NCI-H748 treated with DMSO at 0.1 percent for 48 hours (cell line): ENCODE measurements around the gene ABHD16B.
"Not testable (repeated sequence)": the region's sequence is repeated elsewhere in the genome, so short reads cannot be mapped to it uniquely, and the experiment has no call there.

Experiments used
- DNase-seq: peaks from one replicate; lab custom pipeline; 2025; lab: John Stamatoyannopoulos, UW

Gene ABHD16B

DNA sequence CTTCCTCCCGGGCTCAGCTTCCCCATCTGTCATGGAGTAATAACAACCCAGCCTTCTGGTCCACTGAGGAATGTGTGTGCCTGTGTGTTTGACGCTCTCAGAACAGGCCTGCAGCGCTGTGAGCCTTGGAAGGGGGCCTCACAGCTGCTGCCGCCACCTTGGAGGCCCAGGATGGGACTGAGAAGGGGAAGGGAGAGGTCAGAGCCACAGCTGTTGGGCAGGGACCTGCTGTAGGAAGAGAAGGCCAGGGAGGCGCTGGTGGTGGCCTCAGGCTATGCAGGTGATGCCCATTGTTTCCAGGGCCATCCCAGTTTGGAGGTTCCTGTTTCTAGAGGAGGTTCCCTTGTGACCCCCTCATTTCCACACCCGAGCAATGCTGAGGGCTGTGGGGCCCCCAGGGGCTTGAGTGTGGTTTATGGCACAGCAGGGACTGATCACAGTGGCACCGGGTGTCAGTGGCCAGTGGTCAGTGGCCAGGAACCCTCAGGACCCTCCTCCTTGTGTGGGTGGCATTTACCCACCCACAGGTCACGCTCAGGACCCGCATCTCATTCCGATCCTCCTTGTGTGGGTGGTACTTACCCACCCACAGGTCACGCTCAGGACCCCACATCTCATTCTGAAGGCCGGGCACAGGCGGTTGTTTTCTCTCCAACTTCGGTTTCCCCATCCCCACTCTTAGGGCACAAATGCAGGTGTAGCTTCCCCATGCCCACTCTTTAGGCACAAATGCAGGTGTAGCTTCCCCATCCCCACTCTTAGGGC lies 17.8 kb downstream of the ABHD16B start:
- no peak for DNase-seq

GRCh38 chr20:63880901-63881300 lies 19.6 kb downstream of the ABHD16B start:
- DNase-seq, result not testable (repeated sequence)

- no peak for DNase-seq
Measured at GRCh38 chr20:63881451-63882226, 20.3 kb downstream of the ABHD16B start.

- DNase-seq, result no peak
Measured at GRCh38 chr20:63882257-63883200, 21.2 kb downstream of the ABHD16B start.

DNA sequence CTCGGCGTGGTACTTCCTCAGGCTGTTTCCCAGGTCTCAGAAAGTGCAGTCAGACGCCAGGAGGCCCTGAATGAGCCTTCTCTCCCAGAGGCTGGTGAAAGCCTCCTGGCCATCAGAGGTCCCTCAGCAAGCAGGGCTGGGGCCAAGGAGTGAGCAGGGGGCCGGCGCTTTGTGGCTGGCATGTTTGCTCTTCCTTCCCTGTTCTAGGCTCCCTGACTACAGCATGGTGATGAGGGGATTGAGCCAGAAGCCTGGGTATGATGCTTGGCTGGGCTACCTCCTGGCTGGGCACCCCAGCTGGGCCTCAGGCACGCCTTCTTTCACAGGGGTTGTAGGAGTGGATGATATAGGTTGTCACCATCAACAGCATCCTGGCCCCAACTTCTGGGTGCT lies 21.9 kb downstream of the ABHD16B start:
- no peak for DNase-seq

DNA sequence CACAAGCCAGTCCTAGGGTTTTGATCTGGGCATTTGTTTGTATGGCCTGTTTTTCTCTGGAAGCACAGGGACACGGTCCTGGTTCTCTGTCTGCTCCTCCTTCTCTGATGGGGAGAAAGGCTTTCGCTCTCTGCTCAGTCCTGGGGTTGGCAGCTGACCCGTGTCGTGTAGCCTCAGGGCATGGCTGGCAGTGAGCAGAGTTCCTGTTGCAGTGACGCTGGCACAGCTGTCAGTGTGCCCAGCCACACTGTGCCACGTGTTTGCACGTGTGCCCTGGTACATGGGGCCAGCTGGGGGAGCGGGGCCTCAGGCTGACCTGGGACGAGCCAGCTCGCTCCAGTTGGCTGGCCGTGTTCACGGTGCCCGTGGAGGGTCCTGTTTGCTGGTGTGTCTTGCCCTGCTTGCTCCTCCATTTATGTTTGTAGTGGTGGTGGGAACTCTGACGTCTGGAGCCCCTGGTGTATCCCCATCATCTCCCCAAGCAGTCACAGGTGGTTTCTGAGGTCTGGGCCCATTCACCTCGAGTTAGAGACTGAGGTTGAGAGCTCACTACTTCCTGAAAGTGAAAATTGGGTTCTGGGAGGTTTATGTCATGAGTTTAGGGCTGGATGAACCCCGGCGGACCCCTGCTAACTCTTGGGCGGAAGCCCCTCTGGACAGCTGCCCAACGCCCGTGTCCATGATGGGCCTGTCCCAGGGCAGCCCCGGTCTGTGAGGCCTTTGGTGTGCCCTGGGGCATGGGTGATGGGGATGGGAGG lies 23.4 kb downstream of the ABHD16B start:
- no peak for DNase-seq

GRCh38 chr20:63885264-63886053 lies 24.2 kb downstream of the ABHD16B start:
- no peak for DNase-seq

GRCh38 chr20:63886054-63886419 lies 24.7 kb downstream of the ABHD16B start:
- DNase-seq, result no peak

- DNase-seq, result no peak
Measured at GRCh38 chr20:63886921-63887320, 25.6 kb downstream of the ABHD16B start.

DNA sequence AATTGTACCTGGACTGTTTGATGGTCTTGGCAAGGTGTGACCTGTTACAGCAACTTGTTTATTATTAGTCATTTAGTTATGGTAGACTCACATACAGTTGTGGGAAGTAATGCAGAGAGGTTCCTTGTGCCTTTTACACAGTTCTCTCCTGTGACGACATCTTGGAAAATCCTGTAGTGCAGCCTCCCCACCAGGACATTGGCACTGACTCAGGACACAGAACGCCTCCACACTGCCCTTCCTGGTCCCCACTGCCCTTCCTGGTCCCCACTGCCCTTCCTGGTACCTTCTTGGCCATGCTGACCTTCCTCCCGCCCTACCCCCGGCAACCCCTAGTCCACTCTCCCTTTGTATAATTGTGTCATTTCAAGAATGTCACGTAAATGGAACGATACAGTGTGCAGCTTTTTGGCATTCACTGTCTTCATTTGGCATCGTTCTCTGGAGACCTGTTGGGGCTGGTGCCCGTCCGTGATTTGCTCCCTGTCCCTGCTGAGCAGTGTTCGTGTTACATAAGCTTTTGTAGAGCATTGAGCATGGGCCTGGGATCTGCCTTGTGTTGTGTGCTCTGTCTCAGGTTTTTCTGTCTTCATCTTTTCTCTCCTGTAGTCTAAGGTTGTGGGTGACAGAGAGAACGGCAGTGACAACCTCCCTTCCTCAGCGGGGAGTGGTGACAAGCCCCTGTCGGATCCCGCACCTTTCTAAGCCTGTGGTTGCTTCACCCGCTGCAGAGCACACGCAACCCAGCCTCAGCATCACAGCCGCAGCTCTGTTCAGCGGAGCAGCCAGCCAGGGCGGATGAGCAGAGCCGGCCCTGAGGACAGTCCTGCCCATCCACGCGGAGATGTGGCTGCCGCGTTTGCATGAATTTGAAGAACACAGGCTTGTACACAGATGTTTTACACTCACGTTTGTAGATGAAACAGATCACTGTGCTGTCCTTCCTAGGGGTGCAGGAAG lies 28.2 kb downstream of the ABHD16B start:
- DNase-seq, result no peak

DNA sequence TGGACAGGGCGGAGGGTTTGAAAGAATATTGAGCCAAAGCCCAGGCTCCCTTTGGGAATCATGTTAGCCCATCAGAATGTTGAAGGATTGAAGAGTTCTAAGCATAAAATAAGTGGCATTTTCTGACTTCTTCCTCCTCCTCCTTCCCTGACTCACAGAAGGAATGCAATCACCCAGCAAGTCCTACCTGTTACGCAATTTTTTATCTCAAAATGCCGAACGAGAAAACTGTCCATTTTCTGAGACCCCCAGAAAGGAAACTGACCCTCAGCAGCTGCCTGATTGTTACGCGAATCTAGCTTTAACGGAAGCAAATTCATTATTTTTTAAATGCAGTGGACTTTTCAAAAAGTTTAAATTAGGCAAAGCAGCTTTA lies 28.9 kb downstream of the ABHD16B start:
- DNase-seq, result no peak

GRCh38 chr20:63890616-63891015 lies 29.3 kb downstream of the ABHD16B start:
- DNase-seq, result no peak

- no peak for DNase-seq
Measured at GRCh38 chr20:63891061-63892002, 30.0 kb downstream of the ABHD16B start.

GRCh38 chr20:63892402-63892801 lies 31.1 kb downstream of the ABHD16B start:
- DNase-seq, result no peak

GRCh38 chr20:63893999-63894357 lies 32.7 kb downstream of the ABHD16B start:
- no peak for DNase-seq

- peak; percentile 58 for DNase-seq
Measured at GRCh38 chr20:63894358-63895201, 33.3 kb downstream of the ABHD16B start, which contains the start of gene DNAJC5. TSS of gene DNAJC5 (plus strand) at chr20:63895126. CDS start at chr20:63928346, 33,220 bp downstream.

DNA sequence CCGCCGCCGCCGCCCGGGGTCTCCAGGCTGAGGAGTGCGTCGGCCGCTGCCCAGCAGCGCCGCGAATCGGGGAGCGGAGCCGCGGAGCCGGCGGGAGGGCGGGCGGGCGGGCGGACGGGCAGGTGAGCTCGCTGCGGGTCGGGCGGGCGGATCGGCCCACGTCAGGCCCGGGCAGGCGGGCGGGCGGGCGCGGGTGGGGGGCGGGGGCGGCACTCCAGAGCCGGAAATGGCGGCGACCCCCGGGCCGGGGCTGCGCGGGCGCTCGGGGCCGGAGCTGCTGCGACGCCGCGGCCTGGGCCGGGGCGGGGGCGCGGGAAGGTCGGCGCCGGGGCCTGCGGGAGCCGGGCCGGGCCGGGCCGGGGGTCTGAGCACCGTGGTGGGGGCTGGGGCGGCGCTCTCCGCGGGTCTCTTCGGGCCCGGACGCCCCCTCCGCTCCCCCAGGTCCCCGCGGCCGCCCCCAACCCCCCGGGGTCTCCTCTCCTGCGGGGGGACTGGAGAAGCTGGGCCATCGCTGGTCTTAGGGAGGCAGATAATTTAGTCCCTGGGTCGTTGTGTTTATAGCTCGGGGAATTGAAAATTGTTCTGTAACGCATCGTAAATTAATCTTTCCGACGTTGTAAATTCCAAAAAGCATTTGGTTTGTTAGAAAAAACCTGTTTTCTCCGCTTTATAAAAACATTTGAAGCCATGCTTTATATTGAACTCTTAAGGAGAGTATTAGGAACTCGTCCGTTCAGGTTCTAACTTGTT lies 34.1 kb downstream of the ABHD16B start:
- no peak for DNase-seq
